Urinary bladder (tissue), 4 donors: Measurements from ENCODE around the gene MKRN2OS. TPM values are rescaled to one million over a fixed set of nuclear protein-coding genes. Genes with fewer than 3 reads are reported as not detected.

ENCODE experiments used
- DNase-seq: peaks from one replicate; pipeline ENCODE4 v3.0.0-alpha.2; 2015; ENCODE audit errors: extremely low spot score
- H3K27ac ChIP-seq: one replicate; pipeline ENCODE4 v1.5.1; 2013; ENCODE audit warnings: low read depth, mild to moderate bottlenecking, moderate library complexity
- H3K36me3 ChIP-seq: one replicate; pipeline ENCODE4 v1.6.1; 2013; ENCODE audit warnings: mild to moderate bottlenecking, moderate library complexity; ENCODE audit not compliant: insufficient read depth
- H3K4me1 ChIP-seq: one replicate; pipeline ENCODE4 v1.6.1; 2013; ENCODE audit warnings: mild to moderate bottlenecking, moderate library complexity; ENCODE audit not compliant: insufficient read depth
- H3K4me3 ChIP-seq: one replicate; pipeline ENCODE4 v1.5.1; 2013; ENCODE audit warnings: low read depth, low read length
- WGBS: extraction: QIAGEN DNeasy Blood & Tissue Kit; methylation state at CpG from one replicate; pipeline ENCODE4 v1.1.7; 2013; 5-methylcytosine and 5-hydroxymethylcytosine counted together
- polyA plus RNA-seq: library from polyadenylated mRNA; stranded (reverse); fragments of 200-250 nt; gene quantifications from one replicate; pipeline ENCODE4 v1.2.3, GENCODE V29; 2013
- total RNA-seq: library from RNA; depleted of rRNA; stranded (reverse); fragments of >200 nt; gene quantifications from one replicate; pipeline ENCODE4 v1.2.3, GENCODE V29; 2014
- donor health status: healthy with polysubstance abuse.
- donor health status: healthy.

MKRN2OS gene
- total RNA-seq (not detected), polyA plus RNA-seq (0.33 TPM)

GRCh38 chr3:12545473-12545791, at the start of gene MKRN2OS:
TSS of gene MKRN2OS (minus strand) at chr3:12545499. CDS start at chr3:12545464, 35 bp downstream.
- Histone ChIP-seq H3K4me1 (no peaks in the 10 kb centered on the region), H3K4me3 (no peak within 1 kb of the TSS), H3K36me3 (no peaks in the 10 kb centered on the region), H3K27ac (no peak within 1 kb of the TSS)
- WGBS = 54% methylated on average over 4 of the region's 4 CpGs
- no peak for DNase-seq

- no peaks in the 10 kb centered on the region for H3K4me1 ChIP-seq
- no peak overlapping the region for H3K27ac ChIP-seq
- DNase-seq = no peak
- H3K36me3 ChIP-seq = no peaks in the 10 kb centered on the region
- H3K4me3 ChIP-seq = no peak overlapping the region
- 94% methylated on average over 3 of the region's 3 CpGs for WGBS
Observed at GRCh38 chr3:12593473-12593872, 48.2 kb upstream of the MKRN2OS start.

GRCh38 chr3:12591997-12592715, 46.9 kb upstream of the MKRN2OS start:
- WGBS = 83% methylated on average over 4 of the region's 4 CpGs
- Histone ChIP-seq H3K4me3 (no peak overlapping the region), H3K4me1 (no peaks in the 10 kb centered on the region), H3K27ac (no peak overlapping the region), H3K36me3 (no peaks in the 10 kb centered on the region)
- DNase-seq = no peak

- DNase-seq = no peak
- no peaks in the 10 kb centered on the region for H3K36me3 ChIP-seq
- H3K4me3 ChIP-seq = no peak overlapping the region
- no peaks in the 10 kb centered on the region for H3K4me1 ChIP-seq
- 97% methylated on average over 6 of the region's 6 CpGs for WGBS
- H3K27ac ChIP-seq = no peak overlapping the region
Observed at GRCh38 chr3:12591456-12591855, 46.2 kb upstream of the MKRN2OS start.

GRCh38 chr3:12590096-12590495, 44.8 kb upstream of the MKRN2OS start:
- no peak overlapping the region for H3K4me3 ChIP-seq
- no peak overlapping the region for H3K27ac ChIP-seq
- 79% methylated on average over 1 of the region's 4 CpGs for WGBS
- H3K4me1 ChIP-seq = no peaks in the 10 kb centered on the region
- H3K36me3 ChIP-seq = no peaks in the 10 kb centered on the region
- DNase-seq = no peak

GRCh38 chr3:12588039-12589009, 43.0 kb upstream of the MKRN2OS start:
- 83% methylated on average over 7 of the region's 7 CpGs for WGBS
- Histone ChIP-seq H3K36me3 (no peaks in the 10 kb centered on the region), H3K27ac (no peak overlapping the region), H3K4me3 (no peak overlapping the region), H3K4me1 (no peaks in the 10 kb centered on the region)
- no peak for DNase-seq

GRCh38 chr3:12586403-12586802, 41.1 kb upstream of the MKRN2OS start:
- Histone ChIP-seq H3K4me1 (no peaks in the 10 kb centered on the region), H3K27ac (no peak overlapping the region), H3K4me3 (no peak overlapping the region), H3K36me3 (no peaks in the 10 kb centered on the region)
- no peak for DNase-seq
- WGBS = 83% methylated on average over 3 of the region's 3 CpGs

GRCh38 chr3:12585970-12586369, 40.7 kb upstream of the MKRN2OS start:
- no peaks in the 10 kb centered on the region for H3K36me3 ChIP-seq
- DNase-seq = no peak
- 73% methylated on average over 5 of the region's 5 CpGs for WGBS
- H3K27ac ChIP-seq = no peak overlapping the region
- no peaks in the 10 kb centered on the region for H3K4me1 ChIP-seq
- H3K4me3 ChIP-seq = no peak overlapping the region

- H3K4me3 ChIP-seq = no peak overlapping the region
- no peaks in the 10 kb centered on the region for H3K4me1 ChIP-seq
- H3K36me3 ChIP-seq = no peaks in the 10 kb centered on the region
- no peak overlapping the region for H3K27ac ChIP-seq
- no peak for DNase-seq
- 87% methylated on average over 3 of the region's 3 CpGs for WGBS
Observed at GRCh38 chr3:12585181-12585580, 39.9 kb upstream of the MKRN2OS start.

- no peak for DNase-seq
- no peak overlapping the region for H3K4me3 ChIP-seq
- H3K36me3 ChIP-seq = no peaks in the 10 kb centered on the region
- 93% methylated on average over 2 of the region's 2 CpGs for WGBS
- no peak overlapping the region for H3K27ac ChIP-seq
- H3K4me1 ChIP-seq = no peaks in the 10 kb centered on the region
Observed at GRCh38 chr3:12584083-12584482, 38.8 kb upstream of the MKRN2OS start.

- no peak for DNase-seq
- Histone ChIP-seq H3K27ac (no peak overlapping the region), H3K36me3 (no peaks in the 10 kb centered on the region), H3K4me1 (no peaks in the 10 kb centered on the region), H3K4me3 (no peak overlapping the region)
Observed at GRCh38 chr3:12583280-12583679, 38.0 kb upstream of the MKRN2OS start.

GRCh38 chr3:12582730-12583129, 37.4 kb upstream of the MKRN2OS start:
- no peaks in the 10 kb centered on the region for H3K4me1 ChIP-seq
- H3K4me3 ChIP-seq = no peak overlapping the region
- no peaks in the 10 kb centered on the region for H3K36me3 ChIP-seq
- 85% methylated on average over 4 of the region's 4 CpGs for WGBS
- no peak overlapping the region for H3K27ac ChIP-seq
- DNase-seq = no peak

GRCh38 chr3:12579905-12580304, 34.6 kb upstream of the MKRN2OS start:
- H3K27ac ChIP-seq = no peak overlapping the region
- no peak for DNase-seq
- 59% methylated on average over 3 of the region's 3 CpGs for WGBS
- H3K36me3 ChIP-seq = peaks cover 3% of the 10 kb centered on the region
- H3K4me1 ChIP-seq = no peaks in the 10 kb centered on the region
- no peak overlapping the region for H3K4me3 ChIP-seq

GRCh38 chr3:12579456-12579855, 34.2 kb upstream of the MKRN2OS start:
- WGBS = 87% methylated on average over 3 of the region's 3 CpGs
- peaks cover 3% of the 10 kb centered on the region for H3K36me3 ChIP-seq

More at GRCh38 chr3:12579456-12579855, 34.2 kb upstream of the MKRN2OS start:
- Histone ChIP-seq H3K4me3 (no peak overlapping the region), H3K4me1 (no peaks in the 10 kb centered on the region), H3K27ac (no peak overlapping the region)
- no peak for DNase-seq
